SK-N-SH treated with all-trans-retinoic acid at 6 μM for 48 hours (cell line): Measurements from ENCODE around the gene LRPPRC.

Experiments used
- ATAC-seq: fragments of 200-7000 bp; cut with Tn5 transposase; 3 replicates; pipeline ENCODE4 v1.9.1; 2020; ENCODE audit warnings: mild to moderate bottlenecking, moderate library complexity
- ARNTL ChIP-seq: fragments of 450-650 bp; formaldehyde crosslinking; IDR thresholded peaks from 2 replicates; pipeline ENCODE4 v1.5.0; 2020; ENCODE audit warnings: low read depth, mild to moderate bottlenecking, moderate library complexity, borderline replicate concordance
- BACH2 ChIP-seq: fragments of 250-450 bp; sonication (Bioruptor Pico); IDR thresholded peaks from 2 replicates; pipeline ENCODE4 v1.9.0; 2021; ENCODE audit warnings: mild to moderate bottlenecking, borderline replicate concordance
- CREB5 ChIP-seq: fragments of 250-450 bp; sonication (Bioruptor Pico); IDR thresholded peaks from 2 replicates; pipeline ENCODE4 v1.5.1; 2020; ENCODE audit warnings: low read depth, mild to moderate bottlenecking, moderate library complexity
- CSDC2 ChIP-seq: fragments of 250-450 bp; sonication (Bioruptor Pico); IDR thresholded peaks from 2 replicates; pipeline ENCODE4 v1.5.0; 2020; ENCODE audit warnings: mild to moderate bottlenecking, moderate library complexity
- CSRNP3 ChIP-seq: fragments of 250-450 bp; sonication (Bioruptor Pico); IDR thresholded peaks from 2 replicates; pipeline ENCODE4 v1.5.1; 2021; ENCODE audit warnings: mild to moderate bottlenecking, moderate library complexity
- ESRRG ChIP-seq: fragments of 250-450 bp; sonication (Bioruptor Pico); IDR thresholded peaks from 2 replicates; pipeline ENCODE4 v1.6.1; 2021; ENCODE audit warnings: mild to moderate bottlenecking
- GLIS3 ChIP-seq: fragments of 250-450 bp; sonication (Bioruptor Pico); IDR thresholded peaks from 2 replicates; pipeline ENCODE4 v1.5.0; 2020; ENCODE audit warnings: mild to moderate bottlenecking, moderate library complexity
- ISL1 ChIP-seq: fragments of 250-450 bp; sonication (Bioruptor Pico); IDR thresholded peaks from 2 replicates; pipeline ENCODE4 v2.1.2; 2022; ENCODE audit warnings: mild to moderate bottlenecking, moderate library complexity
- OSR1 ChIP-seq: fragments of 250-450 bp; sonication (Bioruptor Pico); IDR thresholded peaks from 2 replicates; pipeline ENCODE4 v1.8.0; 2022; ENCODE audit warnings: moderate library complexity, mild to moderate bottlenecking, inconsistent platforms
- PATZ1 ChIP-seq: fragments of 250-450 bp; sonication (Bioruptor Pico); IDR thresholded peaks from 2 replicates; pipeline ENCODE4 v1.8.0; 2020; ENCODE audit warnings: mild to moderate bottlenecking, moderate library complexity, borderline replicate concordance
- PPARA ChIP-seq: fragments of 250-450 bp; sonication (Bioruptor Pico); IDR thresholded peaks from 2 replicates; pipeline ENCODE4 v1.5.0; 2020; ENCODE audit warnings: mild to moderate bottlenecking, borderline replicate concordance
- RARB ChIP-seq: fragments of 250-450 bp; sonication (Bioruptor Pico); IDR thresholded peaks from 2 replicates; pipeline ENCODE4 v1.8.0; 2021; ENCODE audit warnings: mild to moderate bottlenecking, moderate library complexity
- TCF4 ChIP-seq: fragments of 250-450 bp; sonication (Bioruptor Pico); IDR thresholded peaks from 2 replicates; pipeline ENCODE4 v1.8.0; 2021; ENCODE audit warnings: mild to moderate bottlenecking, moderate library complexity, borderline replicate concordance
- TOX ChIP-seq: fragments of 250-450 bp; sonication (Bioruptor Pico); IDR thresholded peaks from 2 replicates; pipeline ENCODE4 v1.8.0; 2021; ENCODE audit warnings: mild to moderate bottlenecking, moderate library complexity, borderline replicate concordance
- ZC3H10 ChIP-seq: fragments of 250-450 bp; sonication (Bioruptor Pico); IDR thresholded peaks from 2 replicates; pipeline ENCODE4 v1.5.1; 2021; ENCODE audit warnings: mild to moderate bottlenecking, moderate library complexity
- ZFP3 ChIP-seq: fragments of 250-450 bp; sonication (Bioruptor Pico); IDR thresholded peaks from 2 replicates; pipeline ENCODE4 v1.5.0; 2020; ENCODE audit warnings: mild to moderate bottlenecking, moderate library complexity
- ZFP30 ChIP-seq: fragments of 450-650 bp; formaldehyde crosslinking; IDR thresholded peaks from 2 replicates; pipeline ENCODE4 v1.5.0; 2022; ENCODE audit warnings: mild to moderate bottlenecking, moderate library complexity
- ZNF565 ChIP-seq: fragments of 450-650 bp; formaldehyde crosslinking; conservative IDR thresholded peaks from 2 replicates; pipeline ENCODE4 v1.5.0; 2020; ENCODE audit warnings: low read depth, mild to moderate bottlenecking, moderate library complexity
- ZNF70 ChIP-seq: fragments of 450-650 bp; formaldehyde crosslinking; IDR thresholded peaks from 2 replicates; pipeline ENCODE4 v1.5.0; 2020; ENCODE audit warnings: mild to moderate bottlenecking, moderate library complexity
- ZNF8 ChIP-seq: fragments of 450-650 bp; formaldehyde crosslinking; IDR thresholded peaks from 2 replicates; pipeline ENCODE4 v1.5.0; 2020; ENCODE audit warnings: mild to moderate bottlenecking, moderate library complexity

Gene LRPPRC

GRCh38 chr2:43934567-43934966 is 61.2 kb downstream of the LRPPRC start:
- TF ChIP-seq ISL1 (CRISPR knock-in tag) (peak; percentile 58), CREB5 (0 out of 2 replicates have a peak, but pooled peaks have one; percentile 32), CSRNP3 (no peak)
- peak; percentile 41; the same call in 1 of the 3 replicates for ATAC-seq

GRCh38 chr2:43931293-43931692 is 64.5 kb downstream of the LRPPRC start:
- no peak for ATAC-seq
- TF ChIP-seq ZNF565 (CRISPR knock-in tag) (no peak), OSR1 (CRISPR knock-in tag) (no peak), CSRNP3 (no peak), ESRRG (CRISPR knock-in tag) (no peak)

GRCh38 chr2:43927442-43927841 is 68.3 kb downstream of the LRPPRC start:
- ATAC-seq = no peak
- no peak for TF ChIP-seq GLIS3 (CRISPR knock-in tag)
- no peak for TF ChIP-seq ZNF565 (CRISPR knock-in tag)
- TF ChIP-seq ZFP30 = no peak
- TF ChIP-seq PATZ1 (CRISPR knock-in tag) = no peak
- TF ChIP-seq ZNF8 = no peak
- no peak for TF ChIP-seq CSDC2 (CRISPR knock-in tag)
- TF ChIP-seq ZFP3 = no peak
- no peak for TF ChIP-seq PPARA (CRISPR knock-in tag)
- no peak for TF ChIP-seq ARNTL
- TF ChIP-seq ZC3H10 (CRISPR knock-in tag) = no peak
- no peak for TF ChIP-seq ZNF70 (CRISPR knock-in tag)
- no peak for TF ChIP-seq CREB5
- no peak for TF ChIP-seq BACH2 (CRISPR knock-in tag)

- no peak for ATAC-seq
- TF ChIP-seq ZC3H10 (CRISPR knock-in tag) (no peak), PPARA (CRISPR knock-in tag) (no peak), ZFP30 (no peak), TCF4 (CRISPR knock-in tag) (no peak), ZNF70 (CRISPR knock-in tag) (no peak), CSRNP3 (no peak), RARB (CRISPR knock-in tag) (no peak), ESRRG (CRISPR knock-in tag) (no peak), ISL1 (CRISPR knock-in tag) (no peak), CSDC2 (CRISPR knock-in tag) (no peak), PATZ1 (CRISPR knock-in tag) (no peak), TOX (no peak)
Observed at GRCh38 chr2:43925431-43925830, 70.4 kb downstream of the LRPPRC start.
